HepG2 (cell line): ENCODE results near the gene NINJ2. TPM values are rescaled to one million over a fixed set of nuclear protein-coding genes. Genes with fewer than 3 reads are reported as not detected.

Experiments used
- ATAD3A ChIP-seq: sonication (generic); formaldehyde crosslinking; IDR thresholded peaks from 2 replicates; pipeline ENCODE4 v1.4.0; 2020; ENCODE audit warnings: missing genetic modification reagents
- CSRNP2 ChIP-seq: sonication (generic); formaldehyde crosslinking; conservative IDR thresholded peaks from 2 replicates; pipeline ENCODE4 v1.8.0; 2022; ENCODE audit warnings: low read depth, missing genetic modification reagents
- ELF4 ChIP-seq: sonication (generic); formaldehyde crosslinking; IDR thresholded peaks from 2 replicates; pipeline ENCODE4 v1.5.0; 2020; ENCODE audit warnings: missing genetic modification reagents, mild to moderate bottlenecking, moderate library complexity, borderline replicate concordance
- FUBP1 ChIP-seq: sonication (generic); formaldehyde crosslinking; IDR thresholded peaks from 2 replicates; pipeline ENCODE4 v1.5.1; 2020; ENCODE audit warnings: missing genetic modification reagents, mild to moderate bottlenecking, borderline replicate concordance
- GABPA ChIP-seq, 2 experiments: IDR thresholded peaks; 2 replicates each; pipeline ENCODE4 v1.6.1; 2011 to 2016; ENCODE audit warnings: low read depth in 2 of 2, low read length in 1 of 2, missing biosample characterization in 1 of 2, missing genetic modification characterization in 1 of 2
- HNRNPLL ChIP-seq: fragments of 200-400 bp; formaldehyde crosslinking; IDR thresholded peaks from 2 replicates; pipeline ENCODE4 v1.6.1; 2017; ENCODE audit warnings: mild to moderate bottlenecking, low read depth, low read length; ENCODE audit not compliant: poor library complexity, severe bottlenecking
- HOMEZ ChIP-seq: IDR thresholded peaks from 2 replicates; pipeline ENCODE4 v1.6.1; 2016; ENCODE audit warnings: low read depth
- HOXA9 ChIP-seq: sonication (generic); formaldehyde crosslinking; IDR thresholded peaks from 2 replicates; pipeline ENCODE4 v1.8.1; 2022; ENCODE audit warnings: missing genetic modification reagents, mild to moderate bottlenecking, moderate library complexity, borderline replicate concordance
- LCORL ChIP-seq, 2 experiments: fragments of 450-650 bp in 1 of 2; sonication (generic) in 1 of 2; formaldehyde crosslinking in 1 of 2; IDR thresholded peaks; 2 replicates each; pipeline versions ENCODE4 v1.5.0 to v1.6.1; 2017 to 2020; ENCODE audit warnings: antibody characterized with exemption in 1 of 2, missing genetic modification reagents in 1 of 2
- MIXL1 ChIP-seq: IDR thresholded peaks from 2 replicates; pipeline ENCODE4 v1.6.1; 2016
- NCOA2 ChIP-seq: sonication (generic); formaldehyde crosslinking; IDR thresholded peaks from 2 replicates; pipeline ENCODE4 v1.8.0; 2022; ENCODE audit warnings: inconsistent platforms
- NFIB ChIP-seq: sonication (generic); formaldehyde crosslinking; IDR thresholded peaks from 2 replicates; pipeline ENCODE4 v1.9.0; 2021; ENCODE audit warnings: missing genetic modification reagents, mild to moderate bottlenecking, borderline replicate concordance
- POGZ ChIP-seq: sonication (generic); formaldehyde crosslinking; IDR thresholded peaks from 2 replicates; pipeline ENCODE4 v1.4.0; 2020; ENCODE audit warnings: mild to moderate bottlenecking, missing genetic modification reagents
- RXRA ChIP-seq: sonication (generic); formaldehyde crosslinking; IDR thresholded peaks from 2 replicates; pipeline ENCODE4 v1.5.1; 2020; ENCODE audit warnings: missing genetic modification reagents
- SALL1 ChIP-seq: sonication (generic); formaldehyde crosslinking; IDR thresholded peaks from 2 replicates; pipeline ENCODE4 v1.8.0; 2022; ENCODE audit warnings: mild to moderate bottlenecking, missing genetic modification reagents
- SMARCC2 ChIP-seq: fragments of 450-650 bp; IDR thresholded peaks from 2 replicates; pipeline ENCODE4 v1.6.1; 2017; ENCODE audit warnings: antibody characterized with exemption, mild to moderate bottlenecking
- TEF ChIP-seq: sonication (generic); formaldehyde crosslinking; IDR thresholded peaks from 2 replicates; pipeline ENCODE4 v1.5.0; 2020; ENCODE audit warnings: missing genetic modification reagents
- ZBTB21 ChIP-seq: sonication (generic); formaldehyde crosslinking; IDR thresholded peaks from 2 replicates; pipeline ENCODE4 v1.4.0; 2020; ENCODE audit warnings: missing genetic modification reagents
- ZNF234 ChIP-seq: sonication (generic); formaldehyde crosslinking; conservative IDR thresholded peaks from 2 replicates; pipeline ENCODE4 v1.5.1; 2020; ENCODE audit warnings: mild to moderate bottlenecking, missing genetic modification reagents
- ZNF251 ChIP-seq: sonication (generic); formaldehyde crosslinking; IDR thresholded peaks from 2 replicates; pipeline ENCODE4 v1.9.0; 2021; ENCODE audit warnings: mild to moderate bottlenecking, missing genetic modification reagents
- ZNF337 ChIP-seq: sonication (generic); formaldehyde crosslinking; IDR thresholded peaks from 2 replicates; pipeline ENCODE4 v1.5.1; 2020; ENCODE audit warnings: missing genetic modification reagents, low read depth, mild to moderate bottlenecking, borderline replicate concordance
- ZNF414 ChIP-seq: sonication (generic); formaldehyde crosslinking; IDR thresholded peaks from 2 replicates; pipeline ENCODE4 v1.5.0; 2020; ENCODE audit warnings: missing genetic modification reagents
- ZNF670 ChIP-seq: sonication (generic); formaldehyde crosslinking; IDR thresholded peaks from 2 replicates; pipeline ENCODE4 v1.8.0; 2022; ENCODE audit warnings: mild to moderate bottlenecking, missing genetic modification reagents, borderline replicate concordance
- ZSCAN9 ChIP-seq: IDR thresholded peaks from 2 replicates; pipeline ENCODE4 v1.6.1; 2016; ENCODE audit warnings: borderline replicate concordance
- polyA plus RNA-seq, 8 experiments: library from polyadenylated mRNA; depleted of rRNA in 3 of 8; stranded (reverse) in 7 of 8; unstranded in 1 of 8; fragments of >200 nt; fragmentation: Illumina TruSeq in 4 of 8; extraction: Trizol in 4 of 8; gene quantifications; 2 replicates each; pipeline versions ENCODE4 v1.2.1 to v1.2.3, GENCODE V29; 2011 to 2016; ENCODE audit warnings: low read depth in 4 of 8, missing spikeins in 1 of 8, mixed read lengths in 1 of 8; ENCODE audit not compliant: insufficient read depth in 1 of 8
- total RNA-seq, 5 experiments: library from RNA; depleted of rRNA; stranded (reverse); fragments of >200 nt; fragmentation: Illumina TruSeq; extraction: Trizol; gene quantifications; 2 replicates each; pipeline ENCODE4 v1.2.3, GENCODE V29; 2016; ENCODE audit warnings: low read depth in 1 of 5

Gene NINJ2
- total and polyA plus RNA-seq, 2 of the 13 experiments (the other 11 are each of a cell fraction or from before 2014, with no cell fraction given): 0.62 to 3.8 TPM

- TF ChIP-seq LCORL (IDR thresholded peaks at IDR 0.05) (no peak), LCORL (CRISPR knock-in tag; IDR thresholded peaks at IDR 0.05) (peak; percentile 77; the same call in 1 of the 2 replicates), CSRNP2 (CRISPR knock-in tag) (no peak), ZNF414 (CRISPR knock-in tag) (0 out of 2 replicates have a peak, but pooled peaks have one; percentile 40), ATAD3A (CRISPR knock-in tag) (no peak), NCOA2 (CRISPR knock-in tag) (0 out of 2 replicates have a peak, but pooled peaks have one; percentile 41), MIXL1 (0 out of 2 replicates have a peak, but pooled peaks have one; percentile 26), ZSCAN9 (CRISPR knock-in tag) (no peak), ZNF337 (CRISPR knock-in tag) (no peak), SALL1 (CRISPR knock-in tag) (peak; percentile 86), RXRA (CRISPR knock-in tag) (peak; percentile 78; the same call in 1 of the 2 replicates), ZNF670 (CRISPR knock-in tag) (0 out of 2 replicates have a peak, but pooled peaks have one; percentile 22), HOMEZ (CRISPR knock-in tag) (0 out of 2 replicates have a peak, but pooled peaks have one; percentile 37), SMARCC2 (no peak), GABPA (IDR thresholded peaks at IDR 0.05; ENCODE audit: low read depth, low read length) (no peak), GABPA (CRISPR knock-in tag; IDR thresholded peaks at IDR 0.05; ENCODE audit: low read depth) (no peak), ZNF251 (CRISPR knock-in tag) (no peak), FUBP1 (CRISPR knock-in tag) (no peak), TEF (no peak), POGZ (CRISPR knock-in tag) (peak; percentile 71), HNRNPLL (no peak), ZBTB21 (no peak), HOXA9 (CRISPR knock-in tag) (no peak), NFIB (no peak), ELF4 (CRISPR knock-in tag) (no peak), ZNF234 (CRISPR knock-in tag) (no peak)
Measured at GRCh38 chr12:645563-646071, 17.6 kb downstream of the NINJ2 start (continued).
